WTC11 (cell line): ENCODE results near the gene SULT1A2. TPM values are rescaled to one million over a fixed set of nuclear protein-coding genes. Genes with fewer than 3 reads are reported as not detected.

ENCODE experiments used
- ATAC-seq: fragments of 200-7000 bp; cut with Tn5 transposase; 2 replicates; pipeline ENCODE4 v1.10.0; 2021; ENCODE audit warnings: mild to moderate bottlenecking, moderate library complexity
- CTCF ChIA-PET: fragments of 300-600 bp; sonication (Branson Sonifier 250); formaldehyde crosslinking; loops from one replicate; lab custom pipeline; 2021; ENCODE audit warnings: antibody characterized with exemption; lab: Charles Lee
- POLR2A ChIA-PET: fragments of 350-600 bp; sonication (Branson Sonifier 250); formaldehyde crosslinking; loops from one replicate; lab custom pipeline; 2021; ENCODE audit warnings: antibody characterized with exemption; lab: Charles Lee
- DNase-seq: peaks from one replicate; pipeline ENCODE4 v3.0.0; 2021; ENCODE audit warnings: low spot score
- H3K27ac Mint-ChIP-seq: 2 replicates; pipeline ENCODE4 v1.8.0; 2021; ENCODE audit warnings: mixed read lengths
- H3K27me3 Mint-ChIP-seq: 2 replicates; pipeline ENCODE4 v1.8.0; 2021; ENCODE audit warnings: low read depth, mild to moderate bottlenecking, moderate library complexity, mixed read lengths
- H3K36me3 Mint-ChIP-seq: 2 replicates; pipeline ENCODE4 v1.8.0; 2021; ENCODE audit warnings: mixed read lengths
- H3K4me1 Mint-ChIP-seq: 2 replicates; pipeline ENCODE4 v1.8.0; 2022; ENCODE audit warnings: mixed read lengths
- H3K4me3 Mint-ChIP-seq: 2 replicates; pipeline ENCODE4 v1.8.0; 2021; ENCODE audit warnings: mild to moderate bottlenecking, moderate library complexity, mixed read lengths
- H3K9me3 Mint-ChIP-seq: 2 replicates; pipeline ENCODE4 v1.8.0; 2021; ENCODE audit warnings: mixed read lengths
- JAZF1 ChIP-seq: fragments of 250-450 bp; sonication (Bioruptor Pico); IDR thresholded peaks from 2 replicates; pipeline ENCODE4 v1.9.0; 2021; ENCODE audit warnings: moderate library complexity, mild to moderate bottlenecking, inconsistent platforms
- NFE2L1 ChIP-seq: sonication (generic); formaldehyde crosslinking; IDR thresholded peaks from 2 replicates; pipeline ENCODE4 v1.8.1; 2023; ENCODE audit warnings: missing genetic modification reagents
- NR1H2 ChIP-seq: sonication (generic); formaldehyde crosslinking; IDR thresholded peaks from 2 replicates; pipeline ENCODE4 v1.9.0; 2021; ENCODE audit warnings: mild to moderate bottlenecking, moderate library complexity, missing genetic modification reagents
- NR3C1 ChIP-seq: sonication (generic); formaldehyde crosslinking; conservative IDR thresholded peaks from 2 replicates; pipeline ENCODE4 v1.8.1; 2023; ENCODE audit warnings: low read depth, mild to moderate bottlenecking, missing genetic modification reagents
- OVOL2 ChIP-seq: fragments of 250-450 bp; sonication (Bioruptor Pico); IDR thresholded peaks from 2 replicates; pipeline ENCODE4 v1.9.0; 2021; ENCODE audit warnings: mild to moderate bottlenecking, borderline replicate concordance
- RORB ChIP-seq: fragments of 250-450 bp; sonication (Bioruptor Pico); IDR thresholded peaks from 2 replicates; pipeline ENCODE4 v1.9.0; 2021; ENCODE audit warnings: mild to moderate bottlenecking
- SOX15 ChIP-seq: fragments of 250-450 bp; sonication (Bioruptor Pico); IDR thresholded peaks from 2 replicates; pipeline ENCODE4 v1.9.0; 2021; ENCODE audit warnings: mild to moderate bottlenecking
- TEAD4 ChIP-seq: sonication (generic); formaldehyde crosslinking; IDR thresholded peaks from 2 replicates; pipeline ENCODE4 v1.8.0; 2022; ENCODE audit warnings: mild to moderate bottlenecking, missing genetic modification reagents
- ZNF138 ChIP-seq: sonication (generic); formaldehyde crosslinking; conservative IDR thresholded peaks from 2 replicates; pipeline ENCODE4 v1.8.1; 2022; ENCODE audit warnings: mild to moderate bottlenecking, moderate library complexity, missing genetic modification reagents
- ZNF423 ChIP-seq: fragments of 250-450 bp; sonication (Bioruptor Pico); IDR thresholded peaks from 2 replicates; pipeline ENCODE4 v2.1.2; 2022; ENCODE audit warnings: mild to moderate bottlenecking, moderate library complexity
- total RNA-seq: library from RNA; stranded (reverse); gene quantifications from 3 replicates; pipeline ENCODE4 v1.2.3, GENCODE V29; 2021
- TF ChIP-seq, protein P1 (sequence below): sonication (generic); formaldehyde crosslinking; IDR thresholded peaks from 2 replicates; pipeline ENCODE4 v1.8.0; 2022; ENCODE audit warnings: missing genetic modification reagents
- TF ChIP-seq, protein P2 (sequence below): fragments of 250-450 bp; sonication (Bioruptor Pico); IDR thresholded peaks from 2 replicates; pipeline ENCODE4 v1.9.0; 2021; ENCODE audit warnings: mild to moderate bottlenecking
- TF ChIP-seq, protein P3 (sequence below): fragments of 250-450 bp; sonication (Bioruptor Pico); IDR thresholded peaks from 2 replicates; pipeline ENCODE4 v1.8.0; 2021; ENCODE audit warnings: mild to moderate bottlenecking
- TF ChIP-seq, protein P4 (sequence below): sonication (generic); formaldehyde crosslinking; IDR thresholded peaks from 2 replicates; pipeline ENCODE4 v1.8.1; 2023; ENCODE audit warnings: mild to moderate bottlenecking, missing genetic modification reagents, moderate library complexity
- TF ChIP-seq, protein P5 (sequence below): fragments of 250-450 bp; sonication (Bioruptor Pico); IDR thresholded peaks from 2 replicates; pipeline ENCODE4 v1.9.0; 2021; ENCODE audit warnings: mild to moderate bottlenecking, borderline replicate concordance
- TF ChIP-seq, protein P6 (sequence below): sonication (generic); formaldehyde crosslinking; IDR thresholded peaks from 2 replicates; pipeline ENCODE4 v1.8.0; 2022; ENCODE audit warnings: mild to moderate bottlenecking, missing genetic modification reagents

Gene SULT1A2
- total RNA-seq, 1 experiment from 2014 or later = 0.35 TPM

DNA sequence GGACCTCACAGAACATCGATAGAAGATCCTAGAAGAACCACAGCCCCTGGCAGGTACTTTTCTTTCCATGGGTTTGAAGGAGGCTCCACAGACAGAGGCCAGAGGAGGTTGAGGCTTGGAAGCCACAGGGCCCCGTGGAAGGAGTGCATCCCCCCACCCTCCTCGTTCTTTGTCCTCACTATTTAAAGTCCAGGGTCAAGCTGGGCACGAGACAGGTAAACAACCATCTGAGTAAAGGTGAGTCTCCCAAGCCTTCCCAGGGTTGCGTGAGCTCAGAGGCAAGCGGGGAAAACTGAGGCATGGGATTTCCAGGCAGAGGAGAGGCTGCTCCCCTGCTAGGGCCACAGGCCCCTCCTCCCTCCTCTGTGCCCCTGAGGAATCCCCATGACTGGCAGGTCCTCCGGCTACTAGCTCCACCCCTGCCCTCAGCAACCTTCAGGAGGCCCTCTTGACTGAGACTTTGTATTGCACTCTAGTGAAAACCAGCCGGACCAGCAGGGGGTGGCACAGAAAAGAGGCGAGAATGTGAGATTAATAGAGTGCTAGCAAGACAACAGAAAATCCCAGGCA lies 927 bp upstream of the SULT1A2 start (continued):
- TF ChIP-seq, protein P1, sequence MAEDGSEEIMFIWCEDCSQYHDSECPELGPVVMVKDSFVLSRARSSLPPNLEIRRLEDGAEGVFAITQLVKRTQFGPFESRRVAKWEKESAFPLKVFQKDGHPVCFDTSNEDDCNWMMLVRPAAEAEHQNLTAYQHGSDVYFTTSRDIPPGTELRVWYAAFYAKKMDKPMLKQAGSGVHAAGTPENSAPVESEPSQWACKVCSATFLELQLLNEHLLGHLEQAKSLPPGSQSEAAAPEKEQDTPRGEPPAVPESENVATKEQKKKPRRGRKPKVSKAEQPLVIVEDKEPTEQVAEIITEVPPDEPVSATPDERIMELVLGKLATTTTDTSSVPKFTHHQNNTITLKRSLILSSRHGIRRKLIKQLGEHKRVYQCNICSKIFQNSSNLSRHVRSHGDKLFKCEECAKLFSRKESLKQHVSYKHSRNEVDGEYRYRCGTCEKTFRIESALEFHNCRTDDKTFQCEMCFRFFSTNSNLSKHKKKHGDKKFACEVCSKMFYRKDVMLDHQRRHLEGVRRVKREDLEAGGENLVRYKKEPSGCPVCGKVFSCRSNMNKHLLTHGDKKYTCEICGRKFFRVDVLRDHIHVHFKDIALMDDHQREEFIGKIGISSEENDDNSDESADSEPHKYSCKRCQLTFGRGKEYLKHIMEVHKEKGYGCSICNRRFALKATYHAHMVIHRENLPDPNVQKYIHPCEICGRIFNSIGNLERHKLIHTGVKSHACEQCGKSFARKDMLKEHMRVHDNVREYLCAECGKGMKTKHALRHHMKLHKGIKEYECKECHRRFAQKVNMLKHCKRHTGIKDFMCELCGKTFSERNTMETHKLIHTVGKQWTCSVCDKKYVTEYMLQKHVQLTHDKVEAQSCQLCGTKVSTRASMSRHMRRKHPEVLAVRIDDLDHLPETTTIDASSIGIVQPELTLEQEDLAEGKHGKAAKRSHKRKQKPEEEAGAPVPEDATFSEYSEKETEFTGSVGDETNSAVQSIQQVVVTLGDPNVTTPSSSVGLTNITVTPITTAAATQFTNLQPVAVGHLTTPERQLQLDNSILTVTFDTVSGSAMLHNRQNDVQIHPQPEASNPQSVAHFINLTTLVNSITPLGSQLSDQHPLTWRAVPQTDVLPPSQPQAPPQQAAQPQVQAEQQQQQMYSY (CRISPR knock-in tag) = no peak
- TF ChIP-seq RORB = no peak
- TF ChIP-seq, all 79 proteins: peak for 0

DNA sequence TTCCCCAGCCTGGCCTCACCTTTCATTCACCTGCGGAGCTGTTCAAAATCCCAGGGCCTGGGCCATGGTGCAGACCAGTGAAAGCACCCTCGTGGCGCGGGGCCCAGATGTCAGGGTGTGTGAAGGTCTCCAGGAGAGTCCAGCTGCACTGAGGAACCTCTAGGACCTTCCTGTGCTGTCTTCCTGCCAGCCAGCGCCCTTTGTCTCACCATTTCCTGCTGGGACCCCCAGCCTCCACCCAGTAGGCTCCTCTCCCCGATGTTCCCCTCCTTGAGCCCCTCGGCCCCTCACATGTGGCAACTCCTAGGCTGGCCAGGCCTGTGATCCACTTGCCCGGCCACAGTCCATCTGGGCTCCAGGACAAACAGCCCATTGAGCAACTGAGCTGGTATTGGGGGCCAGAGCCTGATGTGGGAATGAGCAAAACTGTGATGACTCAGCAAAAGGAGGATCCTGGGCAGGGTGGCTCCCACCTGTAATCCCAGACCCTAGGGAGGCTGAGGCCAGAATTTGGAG lies 677 bp downstream of the SULT1A2 start:
- H3K4me3 Mint-ChIP-seq = no peak overlapping the region
- DNase-seq (no peak), ATAC-seq (no peak)
- no peaks in the 10 kb centered on the region for H3K9me3 Mint-ChIP-seq
- ChIA-PET POLR2A (no interaction called here), CTCF (interaction anchor here (1.0 to 2.2 kb wide), 2 partner anchors 14 to 20 kb away, joined by 3 to 9 read pairs; partner anchors contain the start of gene SULT1A1)
- no peaks in the 10 kb centered on the region for H3K27me3 Mint-ChIP-seq
- H3K27ac Mint-ChIP-seq = no peak overlapping the region
- no peaks in the 10 kb centered on the region for H3K36me3 Mint-ChIP-seq
- H3K4me1 Mint-ChIP-seq = peaks cover 19% of the 10 kb centered on the region
- TF ChIP-seq, protein P2, sequence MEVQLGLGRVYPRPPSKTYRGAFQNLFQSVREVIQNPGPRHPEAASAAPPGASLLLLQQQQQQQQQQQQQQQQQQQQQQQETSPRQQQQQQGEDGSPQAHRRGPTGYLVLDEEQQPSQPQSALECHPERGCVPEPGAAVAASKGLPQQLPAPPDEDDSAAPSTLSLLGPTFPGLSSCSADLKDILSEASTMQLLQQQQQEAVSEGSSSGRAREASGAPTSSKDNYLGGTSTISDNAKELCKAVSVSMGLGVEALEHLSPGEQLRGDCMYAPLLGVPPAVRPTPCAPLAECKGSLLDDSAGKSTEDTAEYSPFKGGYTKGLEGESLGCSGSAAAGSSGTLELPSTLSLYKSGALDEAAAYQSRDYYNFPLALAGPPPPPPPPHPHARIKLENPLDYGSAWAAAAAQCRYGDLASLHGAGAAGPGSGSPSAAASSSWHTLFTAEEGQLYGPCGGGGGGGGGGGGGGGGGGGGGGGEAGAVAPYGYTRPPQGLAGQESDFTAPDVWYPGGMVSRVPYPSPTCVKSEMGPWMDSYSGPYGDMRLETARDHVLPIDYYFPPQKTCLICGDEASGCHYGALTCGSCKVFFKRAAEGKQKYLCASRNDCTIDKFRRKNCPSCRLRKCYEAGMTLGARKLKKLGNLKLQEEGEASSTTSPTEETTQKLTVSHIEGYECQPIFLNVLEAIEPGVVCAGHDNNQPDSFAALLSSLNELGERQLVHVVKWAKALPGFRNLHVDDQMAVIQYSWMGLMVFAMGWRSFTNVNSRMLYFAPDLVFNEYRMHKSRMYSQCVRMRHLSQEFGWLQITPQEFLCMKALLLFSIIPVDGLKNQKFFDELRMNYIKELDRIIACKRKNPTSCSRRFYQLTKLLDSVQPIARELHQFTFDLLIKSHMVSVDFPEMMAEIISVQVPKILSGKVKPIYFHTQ (CRISPR knock-in tag) = no peak
- TF ChIP-seq, protein P1 (CRISPR knock-in tag) = no peak
- TF ChIP-seq, protein P3, sequence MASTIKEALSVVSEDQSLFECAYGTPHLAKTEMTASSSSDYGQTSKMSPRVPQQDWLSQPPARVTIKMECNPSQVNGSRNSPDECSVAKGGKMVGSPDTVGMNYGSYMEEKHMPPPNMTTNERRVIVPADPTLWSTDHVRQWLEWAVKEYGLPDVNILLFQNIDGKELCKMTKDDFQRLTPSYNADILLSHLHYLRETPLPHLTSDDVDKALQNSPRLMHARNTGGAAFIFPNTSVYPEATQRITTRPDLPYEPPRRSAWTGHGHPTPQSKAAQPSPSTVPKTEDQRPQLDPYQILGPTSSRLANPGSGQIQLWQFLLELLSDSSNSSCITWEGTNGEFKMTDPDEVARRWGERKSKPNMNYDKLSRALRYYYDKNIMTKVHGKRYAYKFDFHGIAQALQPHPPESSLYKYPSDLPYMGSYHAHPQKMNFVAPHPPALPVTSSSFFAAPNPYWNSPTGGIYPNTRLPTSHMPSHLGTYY (CRISPR knock-in tag) = no peak
- TF ChIP-seq OVOL2 (CRISPR knock-in tag) (no peak), TEAD4 (CRISPR knock-in tag) (no peak), NR1H2 (CRISPR knock-in tag) (no peak), ZNF423 (CRISPR knock-in tag) (no peak), NFE2L1 (no peak; the same call in 1 of the 2 replicates), ZNF138 (no peak), NR3C1 (CRISPR knock-in tag) (no peak), JAZF1 (no peak), SOX15 (no peak)
- TF ChIP-seq, protein P4, sequence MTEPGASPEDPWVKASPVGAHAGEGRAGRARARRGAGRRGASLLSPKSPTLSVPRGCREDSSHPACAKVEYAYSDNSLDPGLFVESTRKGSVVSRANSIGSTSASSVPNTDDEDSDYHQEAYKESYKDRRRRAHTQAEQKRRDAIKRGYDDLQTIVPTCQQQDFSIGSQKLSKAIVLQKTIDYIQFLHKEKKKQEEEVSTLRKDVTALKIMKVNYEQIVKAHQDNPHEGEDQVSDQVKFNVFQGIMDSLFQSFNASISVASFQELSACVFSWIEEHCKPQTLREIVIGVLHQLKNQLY (CRISPR knock-in tag) = no peak
- TF ChIP-seq, protein P5, sequence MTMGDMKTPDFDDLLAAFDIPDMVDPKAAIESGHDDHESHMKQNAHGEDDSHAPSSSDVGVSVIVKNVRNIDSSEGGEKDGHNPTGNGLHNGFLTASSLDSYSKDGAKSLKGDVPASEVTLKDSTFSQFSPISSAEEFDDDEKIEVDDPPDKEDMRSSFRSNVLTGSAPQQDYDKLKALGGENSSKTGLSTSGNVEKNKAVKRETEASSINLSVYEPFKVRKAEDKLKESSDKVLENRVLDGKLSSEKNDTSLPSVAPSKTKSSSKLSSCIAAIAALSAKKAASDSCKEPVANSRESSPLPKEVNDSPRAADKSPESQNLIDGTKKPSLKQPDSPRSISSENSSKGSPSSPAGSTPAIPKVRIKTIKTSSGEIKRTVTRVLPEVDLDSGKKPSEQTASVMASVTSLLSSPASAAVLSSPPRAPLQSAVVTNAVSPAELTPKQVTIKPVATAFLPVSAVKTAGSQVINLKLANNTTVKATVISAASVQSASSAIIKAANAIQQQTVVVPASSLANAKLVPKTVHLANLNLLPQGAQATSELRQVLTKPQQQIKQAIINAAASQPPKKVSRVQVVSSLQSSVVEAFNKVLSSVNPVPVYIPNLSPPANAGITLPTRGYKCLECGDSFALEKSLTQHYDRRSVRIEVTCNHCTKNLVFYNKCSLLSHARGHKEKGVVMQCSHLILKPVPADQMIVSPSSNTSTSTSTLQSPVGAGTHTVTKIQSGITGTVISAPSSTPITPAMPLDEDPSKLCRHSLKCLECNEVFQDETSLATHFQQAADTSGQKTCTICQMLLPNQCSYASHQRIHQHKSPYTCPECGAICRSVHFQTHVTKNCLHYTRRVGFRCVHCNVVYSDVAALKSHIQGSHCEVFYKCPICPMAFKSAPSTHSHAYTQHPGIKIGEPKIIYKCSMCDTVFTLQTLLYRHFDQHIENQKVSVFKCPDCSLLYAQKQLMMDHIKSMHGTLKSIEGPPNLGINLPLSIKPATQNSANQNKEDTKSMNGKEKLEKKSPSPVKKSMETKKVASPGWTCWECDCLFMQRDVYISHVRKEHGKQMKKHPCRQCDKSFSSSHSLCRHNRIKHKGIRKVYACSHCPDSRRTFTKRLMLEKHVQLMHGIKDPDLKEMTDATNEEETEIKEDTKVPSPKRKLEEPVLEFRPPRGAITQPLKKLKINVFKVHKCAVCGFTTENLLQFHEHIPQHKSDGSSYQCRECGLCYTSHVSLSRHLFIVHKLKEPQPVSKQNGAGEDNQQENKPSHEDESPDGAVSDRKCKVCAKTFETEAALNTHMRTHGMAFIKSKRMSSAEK (CRISPR knock-in tag) = no peak
- TF ChIP-seq, protein P6, sequence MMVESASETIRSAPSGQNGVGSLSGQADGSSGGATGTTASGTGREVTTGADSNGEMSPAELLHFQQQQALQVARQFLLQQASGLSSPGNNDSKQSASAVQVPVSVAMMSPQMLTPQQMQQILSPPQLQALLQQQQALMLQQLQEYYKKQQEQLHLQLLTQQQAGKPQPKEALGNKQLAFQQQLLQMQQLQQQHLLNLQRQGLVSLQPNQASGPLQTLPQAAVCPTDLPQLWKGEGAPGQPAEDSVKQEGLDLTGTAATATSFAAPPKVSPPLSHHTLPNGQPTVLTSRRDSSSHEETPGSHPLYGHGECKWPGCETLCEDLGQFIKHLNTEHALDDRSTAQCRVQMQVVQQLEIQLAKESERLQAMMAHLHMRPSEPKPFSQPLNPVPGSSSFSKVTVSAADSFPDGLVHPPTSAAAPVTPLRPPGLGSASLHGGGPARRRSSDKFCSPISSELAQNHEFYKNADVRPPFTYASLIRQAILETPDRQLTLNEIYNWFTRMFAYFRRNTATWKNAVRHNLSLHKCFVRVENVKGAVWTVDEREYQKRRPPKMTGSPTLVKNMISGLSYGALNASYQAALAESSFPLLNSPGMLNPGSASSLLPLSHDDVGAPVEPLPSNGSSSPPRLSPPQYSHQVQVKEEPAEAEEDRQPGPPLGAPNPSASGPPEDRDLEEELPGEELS (CRISPR knock-in tag) = no peak
